Tibial nerve (tissue), 4 donors: ENCODE measurements around the gene LRCH4. TPM values are rescaled to one million over a fixed set of nuclear protein-coding genes. Genes with fewer than 3 reads are reported as not detected.
"Not testable (repeated sequence)": the region's sequence is repeated elsewhere in the genome, so short reads cannot be mapped to it uniquely, and the experiment has no call there.

Experiments used
- DNase-seq, 2 donors: peaks; one replicate each; pipeline ENCODE4 v3.0.0-alpha.2; 2019; ENCODE audit warnings: low spot score in 2 of 2
- H3K27ac ChIP-seq, 4 donors: fragments of 200-600 bp; sonication (generic) in 3 of 4; one replicate each; pipeline ENCODE4 v1.5.1; 2017 to 2019; ENCODE audit warnings: mild to moderate bottlenecking in 1 of 4
- H3K27me3 ChIP-seq, 2 donors: fragments of 200-600 bp; sonication (generic) in 1 of 2; one replicate each; pipeline versions ENCODE4 v1.5.1 to v1.6.0; 2017 to 2019
- H3K36me3 ChIP-seq, 3 donors: fragments of 200-600 bp; sonication (generic); one replicate each; pipeline ENCODE4 v1.5.1; 2018 to 2019
- H3K4me1 ChIP-seq, 4 donors: fragments of 200-600 bp; sonication (generic) in 3 of 4; one replicate each; pipeline ENCODE4 v1.5.1; 2017 to 2019
- H3K4me3 ChIP-seq, 4 donors: fragments of 200-600 bp; sonication (generic) in 3 of 4; one replicate each; pipeline ENCODE4 v1.5.1; 2017 to 2019; ENCODE audit warnings: mild to moderate bottlenecking in 1 of 4, moderate library complexity in 1 of 4
- H3K9me3 ChIP-seq, 4 donors: fragments of 200-600 bp; sonication (generic) in 3 of 4; one replicate each; pipeline ENCODE4 v1.5.1; 2017 to 2019
- CTCF ChIP-seq, 5 experiments: fragments of 200-600 bp in 3 of 5; fragments of 450-650 bp in 2 of 5; sonication (generic) in 3 of 5; IDR thresholded peaks; one replicate each; pipeline ENCODE4 v1.5.1; 2016 to 2019; ENCODE audit warnings: antibody characterized with exemption in 5 of 5, mild to moderate bottlenecking in 3 of 5, moderate library complexity in 2 of 5
- EP300 ChIP-seq, 2 donors: sonication (generic); formaldehyde crosslinking; IDR thresholded peaks; one replicate each; pipeline ENCODE4 v1.6.1; 2017; ENCODE audit warnings: antibody characterized with exemption in 2 of 2, mild to moderate bottlenecking in 1 of 2
- POLR2A ChIP-seq, 2 donors: fragments of 450-650 bp; IDR thresholded peaks; one replicate each; pipeline ENCODE4 v1.6.1; 2017; ENCODE audit warnings: antibody characterized with exemption in 2 of 2, mild to moderate bottlenecking in 2 of 2, moderate library complexity in 2 of 2
- WGBS, 2 donors: methylation state at CpG; one replicate each; pipeline ENCODE4 v1.1.5; 2018; 5-methylcytosine and 5-hydroxymethylcytosine counted together
- total RNA-seq, 4 donors: library from RNA; depleted of rRNA; stranded (reverse); fragments of >200 nt; gene quantifications; one replicate each; pipeline ENCODE4 v1.1.0, GENCODE V29; 2016

Gene LRCH4
- total RNA-seq, 4 donors from 2014 or later = 135 to 174 (median 170) TPM

GRCh38 chr7:100566018-100566531 is 19.9 kb downstream of the LRCH4 start:
- Histone ChIP-seq H3K27me3 (peaks cover 0 to 3% of the 10 kb centered on the region in 2 donors), H3K4me3 (no peak overlapping the region), H3K27ac (no peak overlapping the region), H3K9me3 (no peaks in the 10 kb centered on the region), H3K36me3 (peaks cover 0 to 56% (median 0%) of the 10 kb centered on the region in 3 donors), H3K4me1 (peaks cover 0 to 52% (median 19%) of the 10 kb centered on the region in 4 donors)
- no peak for DNase-seq
- TF ChIP-seq CTCF (IDR thresholded peaks at IDR 0.05) (no peak), EP300 (IDR thresholded peaks at IDR 0.05) (no peak), POLR2A (IDR thresholded peaks at IDR 0.05) (no peak)
- 80% methylated on average over 6 of the region's 6 CpGs for WGBS, 2 donors

GRCh38 chr7:100565133-100565571 is 20.8 kb downstream of the LRCH4 start:
- 85 to 89% methylated on average over 11 of the region's 11 CpGs for WGBS, 2 donors
- H3K36me3 ChIP-seq = peaks cover 0 to 58% (median 0%) of the 10 kb centered on the region in 3 donors
- H3K4me3 ChIP-seq = no peak overlapping the region
- H3K27ac ChIP-seq = no peak overlapping the region
- no peaks in the 10 kb centered on the region for H3K27me3 ChIP-seq
- DNase-seq = no peak
- TF ChIP-seq POLR2A (IDR thresholded peaks at IDR 0.05) (no peak), CTCF (IDR thresholded peaks at IDR 0.05) (no peak), EP300 (IDR thresholded peaks at IDR 0.05) (no peak)
- peaks cover 0 to 47% (median 14%) of the 10 kb centered on the region in 4 donors for H3K4me1 ChIP-seq
- H3K9me3 ChIP-seq = no peaks in the 10 kb centered on the region

GRCh38 chr7:100564405-100564804 is 21.5 kb downstream of the LRCH4 start:
- 87 to 89% methylated on average over 6 of the region's 6 CpGs for WGBS, 2 donors
- DNase-seq, H3K9me3 ChIP-seq, H3K4me3 ChIP-seq, H3K27me3 ChIP-seq: not testable (repeated sequence)
- H3K36me3 ChIP-seq = peaks cover 0 to 58% (median 0%) of the 10 kb centered on the region in 3 donors
- H3K4me1 ChIP-seq = peaks cover 0 to 47% (median 8%) of the 10 kb centered on the region in 4 donors
- H3K27ac ChIP-seq = peak overlapping the region in 2 of 4 donors; percentile 4 to 15

- Histone ChIP-seq H3K27ac (peak overlapping the region in 2 of 4 donors; percentile 4 to 15), H3K4me3 (no peak overlapping the region), H3K36me3 (peaks cover 0 to 59% (median 0%) of the 10 kb centered on the region in 3 donors), H3K9me3 (no peaks in the 10 kb centered on the region), H3K4me1 (peaks cover 0 to 43% (median 7%) of the 10 kb centered on the region in 4 donors), H3K27me3 (no peaks in the 10 kb centered on the region)
- WGBS, 2 donors = 25 to 34% methylated on average over 11 to 12 of the region's 12 CpGs
- DNase-seq = peak; percentile 83 to 95
- TF ChIP-seq EP300 (IDR thresholded peaks at IDR 0.05) = peak in 1 of 2 donors; percentile 17
- TF ChIP-seq CTCF (IDR thresholded peaks at IDR 0.05) = peak; percentile 92 to 99 (median 95)
- no peak for TF ChIP-seq POLR2A (IDR thresholded peaks at IDR 0.05)
Observed at GRCh38 chr7:100563809-100564400, 22.0 kb downstream of the LRCH4 start.

- Histone ChIP-seq H3K9me3 (no peaks in the 10 kb centered on the region), H3K4me1 (peaks cover 0 to 35% (median 3%) of the 10 kb centered on the region in 4 donors), H3K4me3 (no peak overlapping the region), H3K36me3 (peaks cover 0 to 65% (median 0%) of the 10 kb centered on the region in 3 donors), H3K27ac (no peak overlapping the region), H3K27me3 (no peaks in the 10 kb centered on the region)
- 91 to 93% methylated on average over 8 of the region's 8 CpGs for WGBS, 2 donors
- TF ChIP-seq POLR2A (IDR thresholded peaks at IDR 0.05) = no peak
- no peak for TF ChIP-seq CTCF (IDR thresholded peaks at IDR 0.05)
- no peak for TF ChIP-seq EP300 (IDR thresholded peaks at IDR 0.05)
- no peak for DNase-seq
Observed at GRCh38 chr7:100563100-100563564, 22.8 kb downstream of the LRCH4 start.
